GM12878 (cell line): Measurements from ENCODE around the gene NDUFS4. TPM values are rescaled to one million over a fixed set of nuclear protein-coding genes. Genes with fewer than 3 reads are reported as not detected.

Experiments used
- ATF7 ChIP-seq: fragments of 450-650 bp; IDR thresholded peaks from 2 replicates; pipeline ENCODE4 v1.6.1; 2016; ENCODE audit warnings: low read depth, mild to moderate bottlenecking
- NFIC ChIP-seq: IDR thresholded peaks from 2 replicates; pipeline ENCODE4 v1.6.1; 2012; ENCODE audit warnings: low read depth, mild to moderate bottlenecking, inconsistent platforms, low read length, moderate library complexity
- RELA ChIP-seq: fragments of 450-650 bp; IDR thresholded peaks from 2 replicates; pipeline ENCODE4 v1.8.0; 2014; ENCODE audit warnings: borderline replicate concordance; ENCODE audit not compliant: partially characterized antibody
- WRNIP1 ChIP-seq: IDR thresholded peaks from 2 replicates; pipeline ENCODE4 v1.6.1; 2011; ENCODE audit warnings: low read depth, low read length, improper control_type of control experiment, borderline replicate concordance
- polyA plus RNA-seq, 11 experiments: library from polyadenylated mRNA; depleted of rRNA in 4 of 11; unstranded in 6 of 11; stranded (reverse) in 5 of 11; fragments of >200 nt; fragmentation: Nextera tagmentation in 4 of 11; fragmentation: Illumina TruSeq in 1 of 11; extraction: Ambion mirVana in 4 of 11; extraction: Trizol in 1 of 11; gene quantifications; 1 replicate in 1 of 11; 2 replicates in 10 of 11; pipeline versions ENCODE4 v1.2.1 to v1.2.3, GENCODE V29; 2011 to 2016; ENCODE audit warnings: inconsistent platforms in 2 of 11, missing spikeins in 2 of 11, low read depth in 1 of 11
- total RNA-seq, 4 experiments: library from RNA; depleted of rRNA in 3 of 4; stranded (reverse); fragments of >200 nt in 3 of 4; fragmentation: Illumina TruSeq in 1 of 4; extraction: Trizol in 1 of 4; gene quantifications; 2 replicates each; pipeline versions ENCODE4 v1.2.1 to v1.2.3, GENCODE V29; 2013 to 2021
- TF ChIP-seq, protein P1 (sequence below): fragments of 450-650 bp; IDR thresholded peaks from 2 replicates; pipeline ENCODE4 v1.6.1; 2017; ENCODE audit warnings: mild to moderate bottlenecking, moderate library complexity
- TF ChIP-seq, protein P2 (sequence below): fragments of 450-650 bp; IDR thresholded peaks from 2 replicates; pipeline ENCODE4 v1.6.1; 2018; ENCODE audit warnings: mild to moderate bottlenecking, low read depth, moderate library complexity; ENCODE audit not compliant: partially characterized antibody
- TF ChIP-seq, protein P3 (sequence below): fragments of 450-650 bp; formaldehyde crosslinking; IDR thresholded peaks from 2 replicates; pipeline ENCODE4 v1.4.0; 2022; ENCODE audit warnings: mild to moderate bottlenecking, moderate library complexity
- TF ChIP-seq, protein P4 (sequence below): IDR thresholded peaks from 2 replicates; pipeline ENCODE4 v1.6.1; 2012; ENCODE audit warnings: improper control_type of control experiment, low read depth, low read length; ENCODE audit not compliant: insufficient replicate concordance
- TF ChIP-seq, protein P5 (sequence below): fragments of 450-650 bp; IDR thresholded peaks from 2 replicates; pipeline ENCODE4 v1.6.1; 2017; ENCODE audit warnings: mild to moderate bottlenecking, low read depth, inconsistent platforms; ENCODE audit not compliant: poor library complexity, severe bottlenecking

NDUFS4 gene
- total and polyA plus RNA-seq, 10 of the 15 experiments (the other 5 are each of a cell fraction or from before 2014, with no cell fraction given), result 69.9 to 366 (median 114) TPM

DNA sequence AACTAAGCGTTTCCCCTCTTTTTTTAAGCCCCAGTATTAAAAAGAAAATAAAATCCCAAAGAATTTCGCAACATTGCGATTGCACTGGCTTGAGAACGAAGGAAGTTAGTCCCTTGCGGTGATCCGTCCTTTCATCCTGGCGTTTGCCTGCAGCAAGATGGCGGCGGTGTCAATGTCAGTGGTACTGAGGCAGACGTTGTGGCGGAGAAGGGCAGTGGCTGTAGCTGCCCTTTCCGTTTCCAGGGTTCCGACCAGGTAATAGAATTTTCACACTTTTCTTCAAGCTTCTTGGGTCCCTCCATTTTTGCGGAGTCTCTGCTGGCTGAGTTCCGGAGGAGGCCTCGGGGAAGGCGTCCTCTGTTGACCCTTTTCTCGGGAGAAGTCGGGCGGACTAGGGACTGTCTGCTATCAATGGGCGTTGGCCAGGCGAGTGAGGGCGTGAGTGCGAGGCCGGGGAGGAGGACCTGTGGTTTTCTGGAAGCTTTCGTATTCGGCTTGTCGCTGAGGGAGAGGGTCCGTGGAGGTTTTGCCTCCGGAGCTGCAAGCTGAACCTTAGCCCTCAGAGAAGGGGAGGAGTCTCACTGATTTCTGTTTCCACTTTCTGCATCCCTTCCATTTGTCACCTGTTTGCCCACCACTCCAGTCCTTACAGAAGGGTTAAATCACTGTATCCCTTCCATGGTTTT, at the start of gene NDUFS4 (continued):
- TF ChIP-seq, protein P1, sequence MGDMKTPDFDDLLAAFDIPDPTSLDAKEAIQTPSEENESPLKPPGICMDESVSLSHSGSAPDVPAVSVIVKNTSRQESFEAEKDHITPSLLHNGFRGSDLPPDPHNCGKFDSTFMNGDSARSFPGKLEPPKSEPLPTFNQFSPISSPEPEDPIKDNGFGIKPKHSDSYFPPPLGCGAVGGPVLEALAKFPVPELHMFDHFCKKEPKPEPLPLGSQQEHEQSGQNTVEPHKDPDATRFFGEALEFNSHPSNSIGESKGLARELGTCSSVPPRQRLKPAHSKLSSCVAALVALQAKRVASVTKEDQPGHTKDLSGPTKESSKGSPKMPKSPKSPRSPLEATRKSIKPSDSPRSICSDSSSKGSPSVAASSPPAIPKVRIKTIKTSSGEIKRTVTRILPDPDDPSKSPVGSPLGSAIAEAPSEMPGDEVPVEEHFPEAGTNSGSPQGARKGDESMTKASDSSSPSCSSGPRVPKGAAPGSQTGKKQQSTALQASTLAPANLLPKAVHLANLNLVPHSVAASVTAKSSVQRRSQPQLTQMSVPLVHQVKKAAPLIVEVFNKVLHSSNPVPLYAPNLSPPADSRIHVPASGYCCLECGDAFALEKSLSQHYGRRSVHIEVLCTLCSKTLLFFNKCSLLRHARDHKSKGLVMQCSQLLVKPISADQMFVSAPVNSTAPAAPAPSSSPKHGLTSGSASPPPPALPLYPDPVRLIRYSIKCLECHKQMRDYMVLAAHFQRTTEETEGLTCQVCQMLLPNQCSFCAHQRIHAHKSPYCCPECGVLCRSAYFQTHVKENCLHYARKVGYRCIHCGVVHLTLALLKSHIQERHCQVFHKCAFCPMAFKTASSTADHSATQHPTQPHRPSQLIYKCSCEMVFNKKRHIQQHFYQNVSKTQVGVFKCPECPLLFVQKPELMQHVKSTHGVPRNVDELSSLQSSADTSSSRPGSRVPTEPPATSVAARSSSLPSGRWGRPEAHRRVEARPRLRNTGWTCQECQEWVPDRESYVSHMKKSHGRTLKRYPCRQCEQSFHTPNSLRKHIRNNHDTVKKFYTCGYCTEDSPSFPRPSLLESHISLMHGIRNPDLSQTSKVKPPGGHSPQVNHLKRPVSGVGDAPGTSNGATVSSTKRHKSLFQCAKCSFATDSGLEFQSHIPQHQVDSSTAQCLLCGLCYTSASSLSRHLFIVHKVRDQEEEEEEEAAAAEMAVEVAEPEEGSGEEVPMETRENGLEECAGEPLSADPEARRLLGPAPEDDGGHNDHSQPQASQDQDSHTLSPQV, result no peak
- TF ChIP-seq, protein P2, sequence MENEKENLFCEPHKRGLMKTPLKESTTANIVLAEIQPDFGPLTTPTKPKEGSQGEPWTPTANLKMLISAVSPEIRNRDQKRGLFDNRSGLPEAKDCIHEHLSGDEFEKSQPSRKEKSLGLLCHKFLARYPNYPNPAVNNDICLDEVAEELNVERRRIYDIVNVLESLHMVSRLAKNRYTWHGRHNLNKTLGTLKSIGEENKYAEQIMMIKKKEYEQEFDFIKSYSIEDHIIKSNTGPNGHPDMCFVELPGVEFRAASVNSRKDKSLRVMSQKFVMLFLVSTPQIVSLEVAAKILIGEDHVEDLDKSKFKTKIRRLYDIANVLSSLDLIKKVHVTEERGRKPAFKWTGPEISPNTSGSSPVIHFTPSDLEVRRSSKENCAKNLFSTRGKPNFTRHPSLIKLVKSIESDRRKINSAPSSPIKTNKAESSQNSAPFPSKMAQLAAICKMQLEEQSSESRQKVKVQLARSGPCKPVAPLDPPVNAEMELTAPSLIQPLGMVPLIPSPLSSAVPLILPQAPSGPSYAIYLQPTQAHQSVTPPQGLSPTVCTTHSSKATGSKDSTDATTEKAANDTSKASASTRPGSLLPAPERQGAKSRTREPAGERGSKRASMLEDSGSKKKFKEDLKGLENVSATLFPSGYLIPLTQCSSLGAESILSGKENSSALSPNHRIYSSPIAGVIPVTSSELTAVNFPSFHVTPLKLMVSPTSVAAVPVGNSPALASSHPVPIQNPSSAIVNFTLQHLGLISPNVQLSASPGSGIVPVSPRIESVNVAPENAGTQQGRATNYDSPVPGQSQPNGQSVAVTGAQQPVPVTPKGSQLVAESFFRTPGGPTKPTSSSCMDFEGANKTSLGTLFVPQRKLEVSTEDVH, result no peak
- no peak; the same call in 1 of the 2 replicates for TF ChIP-seq NFIC
- no peak for TF ChIP-seq WRNIP1
- TF ChIP-seq, protein P3, sequence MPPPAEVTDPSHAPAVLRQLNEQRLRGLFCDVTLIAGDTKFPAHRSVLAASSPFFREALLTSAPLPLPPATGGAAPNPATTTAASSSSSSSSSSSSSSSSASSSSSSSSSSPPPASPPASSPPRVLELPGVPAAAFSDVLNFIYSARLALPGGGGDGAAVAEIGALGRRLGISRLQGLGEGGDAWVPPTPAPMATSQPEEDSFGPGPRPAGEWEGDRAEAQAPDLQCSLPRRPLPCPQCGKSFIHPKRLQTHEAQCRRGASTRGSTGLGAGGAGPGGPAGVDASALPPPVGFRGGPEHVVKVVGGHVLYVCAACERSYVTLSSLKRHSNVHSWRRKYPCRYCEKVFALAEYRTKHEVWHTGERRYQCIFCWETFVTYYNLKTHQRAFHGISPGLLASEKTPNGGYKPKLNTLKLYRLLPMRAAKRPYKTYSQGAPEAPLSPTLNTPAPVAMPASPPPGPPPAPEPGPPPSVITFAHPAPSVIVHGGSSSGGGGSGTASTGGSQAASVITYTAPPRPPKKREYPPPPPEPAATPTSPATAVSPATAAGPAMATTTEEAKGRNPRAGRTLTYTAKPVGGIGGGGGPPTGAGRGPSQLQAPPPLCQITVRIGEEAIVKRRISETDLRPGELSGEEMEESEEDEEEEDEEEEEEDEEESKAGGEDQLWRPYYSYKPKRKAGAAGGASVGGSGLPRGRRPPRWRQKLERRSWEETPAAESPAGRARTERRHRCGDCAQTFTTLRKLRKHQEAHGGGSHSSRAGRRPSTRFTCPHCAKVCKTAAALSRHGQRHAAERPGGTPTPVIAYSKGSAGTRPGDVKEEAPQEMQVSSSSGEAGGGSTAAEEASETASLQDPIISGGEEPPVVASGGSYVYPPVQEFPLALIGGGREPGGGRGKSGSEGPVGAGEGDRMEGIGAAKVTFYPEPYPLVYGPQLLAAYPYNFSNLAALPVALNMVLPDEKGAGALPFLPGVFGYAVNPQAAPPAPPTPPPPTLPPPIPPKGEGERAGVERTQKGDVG (CRISPR knock-in tag), result no peak
- peak; percentile 76 for TF ChIP-seq RELA
- TF ChIP-seq ATF7, result 0 out of 2 replicates have a peak, but pooled peaks have one; percentile 24
- TF ChIP-seq, protein P4, sequence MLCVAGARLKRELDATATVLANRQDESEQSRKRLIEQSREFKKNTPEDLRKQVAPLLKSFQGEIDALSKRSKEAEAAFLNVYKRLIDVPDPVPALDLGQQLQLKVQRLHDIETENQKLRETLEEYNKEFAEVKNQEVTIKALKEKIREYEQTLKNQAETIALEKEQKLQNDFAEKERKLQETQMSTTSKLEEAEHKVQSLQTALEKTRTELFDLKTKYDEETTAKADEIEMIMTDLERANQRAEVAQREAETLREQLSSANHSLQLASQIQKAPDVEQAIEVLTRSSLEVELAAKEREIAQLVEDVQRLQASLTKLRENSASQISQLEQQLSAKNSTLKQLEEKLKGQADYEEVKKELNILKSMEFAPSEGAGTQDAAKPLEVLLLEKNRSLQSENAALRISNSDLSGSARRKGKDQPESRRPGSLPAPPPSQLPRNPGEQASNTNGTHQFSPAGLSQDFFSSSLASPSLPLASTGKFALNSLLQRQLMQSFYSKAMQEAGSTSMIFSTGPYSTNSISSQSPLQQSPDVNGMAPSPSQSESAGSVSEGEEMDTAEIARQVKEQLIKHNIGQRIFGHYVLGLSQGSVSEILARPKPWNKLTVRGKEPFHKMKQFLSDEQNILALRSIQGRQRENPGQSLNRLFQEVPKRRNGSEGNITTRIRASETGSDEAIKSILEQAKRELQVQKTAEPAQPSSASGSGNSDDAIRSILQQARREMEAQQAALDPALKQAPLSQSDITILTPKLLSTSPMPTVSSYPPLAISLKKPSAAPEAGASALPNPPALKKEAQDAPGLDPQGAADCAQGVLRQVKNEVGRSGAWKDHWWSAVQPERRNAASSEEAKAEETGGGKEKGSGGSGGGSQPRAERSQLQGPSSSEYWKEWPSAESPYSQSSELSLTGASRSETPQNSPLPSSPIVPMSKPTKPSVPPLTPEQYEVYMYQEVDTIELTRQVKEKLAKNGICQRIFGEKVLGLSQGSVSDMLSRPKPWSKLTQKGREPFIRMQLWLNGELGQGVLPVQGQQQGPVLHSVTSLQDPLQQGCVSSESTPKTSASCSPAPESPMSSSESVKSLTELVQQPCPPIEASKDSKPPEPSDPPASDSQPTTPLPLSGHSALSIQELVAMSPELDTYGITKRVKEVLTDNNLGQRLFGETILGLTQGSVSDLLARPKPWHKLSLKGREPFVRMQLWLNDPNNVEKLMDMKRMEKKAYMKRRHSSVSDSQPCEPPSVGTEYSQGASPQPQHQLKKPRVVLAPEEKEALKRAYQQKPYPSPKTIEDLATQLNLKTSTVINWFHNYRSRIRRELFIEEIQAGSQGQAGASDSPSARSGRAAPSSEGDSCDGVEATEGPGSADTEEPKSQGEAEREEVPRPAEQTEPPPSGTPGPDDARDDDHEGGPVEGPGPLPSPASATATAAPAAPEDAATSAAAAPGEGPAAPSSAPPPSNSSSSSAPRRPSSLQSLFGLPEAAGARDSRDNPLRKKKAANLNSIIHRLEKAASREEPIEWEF, result no peak
- TF ChIP-seq, protein P5, sequence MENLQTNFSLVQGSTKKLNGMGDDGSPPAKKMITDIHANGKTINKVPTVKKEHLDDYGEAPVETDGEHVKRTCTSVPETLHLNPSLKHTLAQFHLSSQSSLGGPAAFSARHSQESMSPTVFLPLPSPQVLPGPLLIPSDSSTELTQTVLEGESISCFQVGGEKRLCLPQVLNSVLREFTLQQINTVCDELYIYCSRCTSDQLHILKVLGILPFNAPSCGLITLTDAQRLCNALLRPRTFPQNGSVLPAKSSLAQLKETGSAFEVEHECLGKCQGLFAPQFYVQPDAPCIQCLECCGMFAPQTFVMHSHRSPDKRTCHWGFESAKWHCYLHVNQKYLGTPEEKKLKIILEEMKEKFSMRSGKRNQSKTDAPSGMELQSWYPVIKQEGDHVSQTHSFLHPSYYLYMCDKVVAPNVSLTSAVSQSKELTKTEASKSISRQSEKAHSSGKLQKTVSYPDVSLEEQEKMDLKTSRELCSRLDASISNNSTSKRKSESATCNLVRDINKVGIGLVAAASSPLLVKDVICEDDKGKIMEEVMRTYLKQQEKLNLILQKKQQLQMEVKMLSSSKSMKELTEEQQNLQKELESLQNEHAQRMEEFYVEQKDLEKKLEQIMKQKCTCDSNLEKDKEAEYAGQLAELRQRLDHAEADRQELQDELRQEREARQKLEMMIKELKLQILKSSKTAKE, result no peak
